Stimulated activated CD4-positive, alpha-beta T cell treated with anti-CD3 and anti-CD28 coated beads, Interleukin-4, amount 100 ng/mL, for 4 hours (primary cell): ENCODE data around the gene A2ML1.
"Not testable (repeated sequence)": the region's sequence is repeated elsewhere in the genome, so short reads cannot be mapped to it uniquely, and the experiment has no call there.

ENCODE experiments used
- DNase-seq, 2 experiments: peaks; one replicate each; pipeline ENCODE4 v3.0.0-alpha.2; 2020

The A2ML1 gene

DNA sequence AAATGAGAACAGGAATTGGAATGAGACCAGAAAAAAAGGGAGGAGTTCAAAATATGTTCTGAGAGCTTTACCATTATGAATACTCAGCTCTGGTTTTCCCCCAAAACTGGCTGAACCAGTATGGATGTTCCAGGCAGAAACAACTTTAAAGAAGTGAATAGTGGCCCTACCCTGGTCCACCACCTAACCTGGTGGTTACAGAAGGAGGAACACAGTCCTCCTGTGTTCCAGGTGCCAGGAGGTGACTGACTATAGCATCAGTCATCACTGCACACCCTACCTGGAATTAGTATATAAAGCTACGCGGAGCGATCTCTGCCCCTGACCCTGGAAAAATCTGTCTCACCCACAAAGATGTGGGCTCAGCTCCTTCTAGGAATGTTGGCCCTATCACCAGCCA lies at the start of gene A2ML1:
TSS of gene A2ML1 (plus strand) at position 324 of the 400 bp plus-strand sequence. CDS start at position 355, 31 bp downstream.
- no peak for DNase-seq

DNA sequence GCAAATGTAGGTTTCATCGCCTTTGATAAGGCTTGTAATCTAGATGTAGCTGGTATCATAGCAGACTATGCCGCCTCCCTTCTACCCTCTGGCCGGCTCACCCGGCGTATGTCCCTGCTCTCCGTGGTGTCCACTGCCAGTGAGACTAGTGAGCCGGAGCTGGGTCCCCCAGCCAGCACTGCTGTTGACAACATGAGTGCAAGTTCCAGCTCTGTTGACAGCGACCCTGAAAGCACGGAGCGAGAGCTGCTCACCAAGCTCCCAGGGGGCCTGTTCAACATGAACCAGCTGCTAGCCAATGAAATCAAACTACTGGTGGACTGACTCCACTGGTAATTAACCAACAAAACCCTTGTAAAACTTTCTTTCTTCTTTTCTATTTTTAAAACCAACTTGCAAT lies 49.0 kb upstream of the A2ML1 start:
- no peak for DNase-seq

DNA sequence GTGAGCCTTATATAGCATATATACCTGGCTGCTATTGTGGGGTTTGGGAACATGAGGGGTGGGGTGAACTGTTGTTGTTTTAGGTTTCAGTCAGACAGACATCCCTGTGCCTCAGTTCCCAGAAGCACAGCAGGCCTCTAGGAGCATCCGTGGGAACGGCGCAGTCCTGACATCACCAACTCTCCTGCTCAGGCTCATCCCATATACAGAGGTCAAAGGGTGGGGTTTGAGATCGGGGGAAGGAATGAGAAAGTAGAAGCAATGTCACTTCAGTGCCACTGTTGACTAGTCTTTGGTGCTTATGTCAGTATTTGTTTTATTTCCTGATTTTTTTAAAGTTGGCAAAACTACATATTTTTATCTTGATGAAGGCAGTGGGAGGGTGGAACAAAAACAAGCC lies 43.1 kb upstream of the A2ML1 start:
- DNase-seq, result no peak

DNA sequence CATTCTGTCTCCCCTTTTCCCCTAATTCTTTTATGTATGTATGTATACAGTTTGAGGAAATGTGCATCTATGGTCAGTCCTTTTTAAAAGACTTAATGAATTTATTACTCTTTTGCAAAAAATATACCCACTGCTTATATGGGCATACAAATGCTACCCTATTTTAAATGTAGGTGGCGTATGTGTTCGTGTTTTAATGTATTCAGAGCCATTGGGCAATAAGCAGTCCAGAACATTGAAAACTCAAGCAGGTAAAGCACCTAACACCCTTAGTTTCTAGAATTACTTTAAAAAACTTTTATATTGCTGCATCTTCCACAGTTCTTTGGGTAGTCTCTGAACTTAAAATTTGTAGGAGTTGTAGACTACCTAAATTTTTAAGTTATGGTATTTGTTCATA lies 42.6 kb upstream of the A2ML1 start:
- DNase-seq, result no peak

DNA sequence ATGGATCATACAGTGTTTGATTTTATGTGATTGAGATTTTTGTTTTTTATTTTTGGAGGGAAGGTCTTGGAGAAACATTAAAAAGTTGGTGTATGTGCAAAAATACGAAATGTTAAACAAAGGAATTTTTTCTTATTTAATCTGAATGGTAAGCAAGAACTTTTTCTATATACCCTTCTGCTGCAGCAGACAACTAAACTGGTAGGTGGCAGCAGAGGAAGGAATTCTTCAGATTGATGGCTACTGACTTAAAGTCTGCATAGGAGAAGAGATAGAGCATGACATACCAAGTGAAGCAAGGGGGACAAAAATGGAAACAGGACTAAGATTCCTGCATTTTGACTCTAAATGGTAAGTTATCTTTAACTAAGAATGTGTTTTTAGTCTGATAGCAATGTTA lies 42.0 kb upstream of the A2ML1 start:
- DNase-seq, result no peak

DNA sequence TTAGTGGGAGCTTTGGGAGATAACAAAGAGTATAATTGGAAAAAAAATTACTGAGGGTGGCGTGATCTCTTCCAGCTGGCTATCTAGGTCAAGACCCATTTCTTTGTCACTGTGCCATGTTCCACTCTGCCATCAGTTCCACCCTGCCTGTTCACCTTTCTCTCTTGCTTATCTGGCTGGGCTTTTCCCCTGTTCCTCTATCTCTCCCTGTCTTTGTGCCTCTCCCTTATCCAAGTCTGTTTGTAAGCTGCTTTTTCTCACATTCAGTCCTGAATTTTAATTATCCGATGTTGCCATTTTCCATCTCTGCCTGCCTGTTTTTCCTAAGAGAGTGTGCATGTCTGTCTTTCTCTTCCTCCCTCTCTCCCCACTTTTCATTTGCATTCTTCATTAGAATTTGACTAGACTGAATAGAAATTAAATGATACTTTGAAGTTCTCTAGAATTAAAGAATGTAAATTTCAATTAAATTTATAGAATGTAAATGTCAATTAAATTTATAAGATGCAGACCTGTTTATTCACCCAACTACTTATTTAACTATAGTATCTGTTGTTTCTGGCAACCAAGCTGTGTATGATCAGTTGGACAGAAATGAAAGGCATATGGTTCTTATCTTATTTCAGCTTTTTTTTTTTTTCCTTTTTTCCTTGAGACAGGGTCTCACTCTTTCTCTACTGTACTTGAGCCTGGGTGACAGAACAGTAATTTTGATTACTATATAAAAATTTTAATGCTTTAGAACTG lies 40.9 kb upstream of the A2ML1 start:
- no peak for DNase-seq

DNA sequence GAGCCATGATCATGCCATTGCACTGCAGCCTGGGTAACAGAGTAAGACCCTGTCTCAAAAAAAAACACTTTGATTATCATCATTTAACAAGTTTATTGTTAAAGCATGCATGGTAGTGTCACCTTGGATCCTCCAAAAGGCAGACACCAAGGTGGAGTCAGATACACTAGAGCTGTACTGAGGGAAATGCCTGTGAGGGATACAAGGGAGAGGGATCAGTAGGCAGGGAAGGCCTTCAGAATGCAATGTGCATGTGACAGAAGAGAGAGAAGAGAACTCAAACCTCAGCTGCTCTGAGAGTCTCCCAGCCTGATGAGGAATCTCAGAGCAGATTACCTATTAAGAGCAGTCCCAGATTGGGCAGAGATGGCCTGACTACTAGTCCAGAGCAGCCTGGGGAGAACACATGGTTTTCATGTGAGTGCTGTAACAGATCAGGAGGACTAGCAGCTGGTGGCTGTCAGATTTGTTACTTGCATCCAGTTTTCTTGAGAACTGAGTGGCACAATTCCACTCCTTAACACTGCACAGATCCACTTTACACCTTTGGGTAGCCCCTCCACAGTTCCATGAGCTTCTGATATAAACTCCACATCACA lies 38.0 kb upstream of the A2ML1 start:
- DNase-seq, result no peak

DNA sequence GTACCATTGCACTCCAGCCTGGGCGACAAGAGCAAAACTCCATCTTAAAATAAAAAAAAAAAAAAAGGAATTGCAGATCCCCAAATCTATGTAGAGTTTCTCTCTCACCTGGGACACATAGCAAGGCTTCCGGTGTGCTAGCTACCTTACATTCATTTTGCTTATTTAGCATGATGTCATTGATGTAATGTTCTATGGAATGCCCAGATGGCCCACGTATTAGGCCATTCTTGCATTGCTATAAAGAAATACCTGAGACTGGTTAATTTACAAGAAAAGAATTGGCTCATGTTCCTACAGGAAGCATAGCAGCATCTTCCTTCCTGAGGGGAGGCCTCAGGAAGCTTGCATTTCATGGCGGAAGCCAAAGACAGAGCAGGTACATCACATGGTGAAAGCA lies 36.9 kb upstream of the A2ML1 start:
- DNase-seq, result no peak

DNA sequence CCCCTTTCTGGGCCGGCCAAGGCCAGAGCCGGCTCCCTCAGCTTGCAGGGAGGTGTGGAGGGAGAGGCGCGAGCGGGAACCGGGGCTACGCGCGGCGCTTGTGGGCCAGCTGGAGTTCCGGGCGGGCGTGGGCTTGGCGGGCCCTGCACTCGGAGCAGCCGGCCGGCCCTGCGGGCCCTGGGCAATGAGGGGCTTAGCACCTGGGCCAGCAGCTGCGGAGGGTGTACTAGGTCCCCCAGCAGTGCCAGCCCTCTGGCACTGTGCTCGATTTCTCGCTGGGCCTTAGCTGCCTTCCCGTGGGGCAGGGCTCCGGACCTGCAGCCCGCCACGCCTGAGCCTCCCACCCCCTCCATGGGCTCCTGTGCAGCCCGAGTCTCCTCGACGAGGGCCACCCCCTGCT lies 35.2 kb upstream of the A2ML1 start:
- not testable (repeated sequence) for DNase-seq

DNA sequence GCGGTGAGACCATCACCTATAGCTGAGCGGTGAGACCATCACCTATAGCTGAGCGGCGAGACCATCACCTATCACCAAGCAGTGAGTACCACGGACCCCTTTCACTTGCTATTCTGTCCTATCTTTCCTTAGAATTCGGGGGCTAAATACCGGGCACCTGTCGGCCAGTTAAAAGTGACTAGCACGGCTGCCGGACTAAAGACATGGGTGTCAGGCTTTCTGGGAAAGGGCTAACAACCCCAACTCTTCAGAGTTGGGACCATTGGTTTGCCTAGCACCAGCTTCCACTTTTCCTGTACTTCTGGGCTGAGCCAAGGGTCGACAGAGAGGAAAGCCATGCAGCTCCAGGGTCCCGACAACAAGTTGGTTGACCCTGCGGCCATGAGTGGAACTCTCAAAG lies 33.7 kb upstream of the A2ML1 start:
- not testable (repeated sequence) for DNase-seq

DNA sequence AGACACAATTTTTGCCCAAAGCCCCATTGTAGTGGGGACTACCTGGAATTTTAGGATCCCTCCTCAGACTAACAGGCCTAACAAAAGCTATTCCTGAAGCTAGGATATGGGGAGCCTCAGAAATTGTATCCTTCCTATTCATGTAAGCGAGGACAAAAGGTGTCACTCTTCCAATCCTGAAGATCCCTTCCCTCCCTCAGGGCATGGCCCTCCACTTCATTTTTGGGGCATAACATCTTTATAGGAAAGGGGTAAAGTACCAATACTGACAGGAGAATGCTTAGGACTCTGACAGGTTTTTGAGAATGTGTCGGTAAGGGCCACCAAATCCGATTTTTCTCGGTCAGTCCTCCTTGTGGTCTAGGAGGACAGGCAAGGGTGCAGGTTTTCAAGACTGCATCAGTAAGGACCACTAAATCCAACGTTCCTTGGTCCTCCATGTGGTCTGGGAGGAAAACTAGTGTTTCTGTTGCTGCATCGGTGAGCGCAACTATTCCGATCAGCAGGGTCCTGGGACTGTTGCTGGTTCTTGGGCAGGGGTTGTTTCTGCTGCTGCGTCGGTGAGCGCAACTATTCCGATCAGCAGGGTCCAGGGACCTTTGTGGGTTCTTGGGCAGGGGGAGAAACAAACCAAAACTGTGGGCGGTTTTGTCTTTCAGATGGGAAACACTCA lies 32.9 kb upstream of the A2ML1 start:
- DNase-seq, result not testable (repeated sequence)

DNA sequence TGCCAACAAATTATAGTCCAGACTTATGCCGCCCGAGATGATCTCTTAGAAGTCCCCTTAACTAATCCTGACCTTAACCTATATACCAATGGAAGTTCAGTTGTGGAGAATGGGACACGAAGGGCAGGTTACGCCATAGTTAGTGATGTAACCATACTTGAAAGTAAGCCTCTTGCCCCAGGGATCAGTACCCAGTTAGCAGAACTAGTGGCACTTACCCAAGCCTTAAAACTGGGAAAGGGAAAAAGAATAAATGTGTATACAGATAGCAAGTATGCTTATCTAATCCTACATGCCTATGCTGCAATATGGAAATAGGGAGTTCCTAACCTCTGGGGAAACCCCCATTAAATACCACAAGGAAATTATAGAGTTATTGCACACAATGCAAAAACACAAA lies 29.2 kb upstream of the A2ML1 start:
- not testable (repeated sequence) for DNase-seq

DNA sequence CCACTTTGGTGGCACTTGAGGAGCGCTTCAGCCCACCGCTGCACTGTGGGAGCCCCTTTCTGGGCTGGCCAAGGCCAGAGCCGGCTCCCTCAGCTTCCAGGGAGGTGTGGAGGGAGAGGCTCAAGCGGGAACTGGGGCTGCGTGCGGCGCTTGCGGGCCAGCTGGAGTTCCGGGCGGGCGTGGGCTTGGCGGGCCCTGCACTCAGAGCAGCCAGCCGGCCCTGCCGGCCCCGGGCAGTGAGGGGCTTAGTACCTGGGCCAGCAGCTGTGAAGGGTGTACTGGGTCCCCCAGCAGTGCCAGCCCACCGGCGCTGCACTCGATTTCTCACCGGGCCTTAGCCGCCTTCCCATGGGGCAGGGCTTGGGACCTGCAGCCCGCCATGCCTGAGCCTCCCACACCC lies 27.8 kb upstream of the A2ML1 start:
- DNase-seq, result not testable (repeated sequence)

DNA sequence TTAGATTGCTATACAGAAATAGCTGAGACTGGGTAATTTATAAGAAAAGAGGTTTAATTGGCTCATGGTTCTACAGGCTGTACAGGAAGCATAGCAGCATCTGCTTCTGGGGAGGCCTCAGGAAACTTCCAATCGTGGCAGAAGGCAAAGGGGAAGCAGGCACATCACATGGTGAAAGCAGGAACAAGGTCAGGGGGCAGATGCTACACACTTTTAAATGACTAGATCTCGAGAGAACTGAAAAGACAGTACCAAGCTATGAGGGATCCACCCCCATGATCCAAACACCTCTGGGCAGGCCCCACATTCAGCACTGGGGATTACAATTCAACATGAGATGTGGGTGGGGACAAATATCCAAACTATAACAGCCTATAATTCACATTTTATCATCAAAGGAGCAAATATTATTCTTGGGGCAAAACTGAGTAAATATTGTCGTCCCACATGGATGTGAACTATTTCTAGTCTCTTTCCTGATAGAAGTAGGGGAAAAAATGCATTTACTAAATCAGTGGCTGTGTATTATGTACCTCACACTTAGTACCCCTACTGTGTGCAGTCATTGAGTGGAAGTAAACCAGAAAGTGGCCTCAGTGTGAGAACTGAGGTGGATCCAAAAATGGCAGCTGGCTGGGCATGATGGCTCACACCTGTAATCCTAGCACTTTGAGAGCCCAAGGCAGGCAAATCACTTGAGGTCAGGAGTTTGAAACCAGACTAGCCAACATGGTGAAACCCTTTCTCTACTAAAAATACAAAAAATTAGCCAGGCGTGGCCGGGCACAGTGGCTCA lies 25.4 kb upstream of the A2ML1 start:
- DNase-seq, result no peak

DNA sequence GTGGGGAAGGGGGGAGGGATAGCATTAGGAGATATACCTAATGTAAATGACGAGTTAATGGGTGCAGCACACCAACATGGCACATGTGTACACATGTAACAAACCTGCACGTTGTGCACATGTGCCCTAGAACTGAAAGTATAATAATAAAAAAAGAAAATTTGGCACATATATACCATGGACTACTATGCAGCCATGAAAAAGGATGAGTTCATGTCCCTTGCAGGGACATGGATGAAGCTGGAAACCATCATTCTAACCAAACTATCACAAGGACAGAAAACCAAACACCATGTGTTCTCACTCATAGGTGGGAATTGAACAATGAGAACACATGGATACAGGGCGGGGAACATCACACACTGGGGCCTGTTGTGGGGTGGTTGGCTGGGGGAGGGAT lies 21.2 kb upstream of the A2ML1 start:
- DNase-seq, result not testable (repeated sequence)

DNA sequence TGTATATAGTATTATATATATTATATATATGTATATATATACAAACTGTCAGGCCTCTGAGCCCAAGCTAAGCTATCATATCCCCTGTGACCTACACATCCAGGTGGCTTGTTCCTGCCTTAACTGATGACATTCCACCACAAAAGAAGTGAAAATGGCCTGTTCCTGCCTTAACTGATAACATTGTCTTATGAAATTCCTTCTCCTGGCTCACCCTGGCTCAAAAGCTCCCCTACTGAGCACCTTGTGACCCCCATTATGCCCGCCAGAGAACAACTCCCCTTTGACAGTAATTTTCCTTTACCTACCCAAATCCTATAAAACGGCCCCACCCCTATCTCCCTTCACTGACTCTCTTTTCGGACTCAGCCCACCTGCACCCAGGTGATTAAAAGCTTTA lies 17.6 kb upstream of the A2ML1 start:
- not testable (repeated sequence) for DNase-seq

DNA sequence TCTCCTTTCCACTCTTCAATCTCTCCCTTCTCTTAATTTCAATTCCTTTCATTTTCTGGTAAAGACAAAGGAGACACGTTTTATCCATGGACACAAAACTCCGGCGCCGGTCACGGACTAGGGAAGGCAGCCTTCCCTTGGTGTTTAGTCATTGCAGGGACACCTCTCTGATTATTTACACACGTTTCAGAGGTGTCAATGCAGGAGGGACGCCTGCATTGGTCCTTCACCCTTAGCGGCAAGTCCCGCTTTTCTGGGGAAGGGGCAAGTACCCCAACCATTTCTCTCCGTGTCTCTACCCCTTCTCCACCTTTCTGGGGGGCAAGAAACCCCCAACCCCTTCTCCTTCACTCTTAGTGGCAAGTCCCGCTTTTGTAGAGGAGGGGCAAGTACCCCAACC lies 16.9 kb upstream of the A2ML1 start:
- not testable (repeated sequence) for DNase-seq

DNA sequence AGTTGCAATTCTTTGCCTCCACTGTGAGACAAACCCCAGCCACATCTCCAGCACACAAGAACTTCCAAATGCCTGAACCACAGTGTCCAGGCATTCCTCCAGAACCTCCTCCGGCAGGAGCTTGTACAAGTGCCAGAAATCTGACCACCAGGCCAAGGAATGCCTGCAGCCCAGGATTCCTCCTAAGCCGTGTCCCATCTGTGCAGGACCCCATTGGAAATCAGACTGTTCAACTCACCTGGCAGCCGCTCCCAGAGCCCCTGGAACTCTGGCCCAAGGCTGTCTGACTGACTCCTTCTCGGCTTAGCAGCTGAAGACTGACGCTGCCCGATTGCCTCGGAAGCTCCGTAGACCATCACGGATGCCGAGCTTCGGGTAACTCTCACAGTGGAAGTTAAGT lies 15.3 kb upstream of the A2ML1 start:
- not testable (repeated sequence) for DNase-seq

DNA sequence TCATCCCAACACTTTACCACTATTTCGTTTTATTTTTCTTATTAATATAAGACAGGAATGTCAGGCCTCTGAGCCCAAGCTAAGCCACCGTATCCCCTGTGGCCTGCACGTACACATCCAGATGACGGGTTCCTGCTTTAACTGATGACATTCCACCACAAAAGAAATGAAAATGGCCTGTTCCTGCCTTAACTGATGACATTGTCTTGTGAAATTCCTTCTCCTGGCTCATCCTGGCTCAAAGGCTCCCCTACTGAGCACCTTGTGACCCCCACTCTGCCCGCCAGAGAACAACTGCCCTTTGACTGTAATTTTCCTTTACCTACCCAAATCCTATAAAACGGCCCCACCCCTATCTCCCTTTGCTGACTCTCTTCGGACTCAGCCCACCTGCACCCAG lies 12.3 kb upstream of the A2ML1 start:
- not testable (repeated sequence) for DNase-seq

DNA sequence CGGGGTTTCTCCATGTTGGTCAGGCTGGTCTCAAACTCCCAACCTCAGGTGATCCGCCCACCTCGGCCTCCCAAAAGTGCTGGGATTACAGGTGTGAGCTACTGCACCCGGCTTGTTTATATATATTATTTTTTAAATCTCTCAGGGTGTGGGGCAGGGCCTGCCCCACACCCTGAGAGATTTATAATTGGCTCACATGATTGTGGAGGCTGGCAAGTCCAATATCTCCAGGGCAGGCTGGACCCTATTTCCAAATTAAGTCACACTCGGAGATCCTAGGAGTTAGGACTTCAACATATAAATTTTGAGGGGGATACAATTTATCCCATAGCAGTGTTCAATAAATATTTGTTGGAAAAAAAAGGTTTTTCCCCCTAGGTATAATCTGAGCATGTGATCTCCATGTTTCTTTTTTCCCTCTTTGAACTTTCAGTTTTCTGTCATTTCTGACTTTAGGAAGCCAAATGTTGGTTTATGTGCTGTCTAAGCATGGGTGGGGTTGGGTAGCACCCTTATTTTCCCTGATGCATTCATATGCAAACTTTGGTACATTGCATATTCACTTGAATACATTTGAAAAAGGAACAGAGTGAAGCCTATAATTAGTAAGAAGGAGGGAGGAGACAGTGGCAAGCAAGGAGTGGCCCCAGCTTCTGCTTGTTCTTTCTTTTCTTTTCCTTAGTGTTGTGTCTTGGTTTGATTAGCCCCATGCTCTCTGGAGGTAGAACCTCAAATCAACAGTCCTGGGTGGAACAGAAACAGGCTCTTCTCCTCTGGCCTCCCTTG lies 8.7 kb upstream of the A2ML1 start:
- no peak for DNase-seq

DNA sequence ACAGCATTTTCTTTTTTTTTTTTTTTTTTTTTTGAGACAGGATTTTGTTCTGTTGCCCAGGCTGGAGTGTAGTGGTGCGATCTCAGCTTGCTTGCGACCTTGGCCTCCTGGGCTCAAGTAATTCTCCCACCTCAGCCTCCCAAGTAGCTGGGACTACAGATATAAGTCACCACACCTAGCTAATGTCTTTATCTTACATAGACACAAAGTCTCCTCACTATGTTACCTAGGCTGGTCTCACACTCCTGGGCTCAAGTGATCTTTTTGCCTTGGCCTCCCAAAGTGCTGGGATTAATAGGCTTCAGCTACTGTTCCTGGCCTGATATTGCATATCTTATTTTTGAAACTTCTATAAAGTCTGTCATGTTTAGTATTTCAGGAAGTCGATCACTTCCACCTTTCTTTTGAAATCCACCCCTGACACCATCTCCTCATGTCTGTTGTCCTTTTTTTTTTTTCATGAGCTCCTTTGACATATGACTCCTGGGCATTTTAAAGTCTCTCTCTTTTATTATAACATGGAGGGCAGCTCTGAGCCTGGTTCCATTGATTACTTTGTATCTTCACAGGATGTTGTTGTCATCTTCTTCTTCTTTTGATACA lies 5.9 kb upstream of the A2ML1 start:
- no peak for DNase-seq

DNA sequence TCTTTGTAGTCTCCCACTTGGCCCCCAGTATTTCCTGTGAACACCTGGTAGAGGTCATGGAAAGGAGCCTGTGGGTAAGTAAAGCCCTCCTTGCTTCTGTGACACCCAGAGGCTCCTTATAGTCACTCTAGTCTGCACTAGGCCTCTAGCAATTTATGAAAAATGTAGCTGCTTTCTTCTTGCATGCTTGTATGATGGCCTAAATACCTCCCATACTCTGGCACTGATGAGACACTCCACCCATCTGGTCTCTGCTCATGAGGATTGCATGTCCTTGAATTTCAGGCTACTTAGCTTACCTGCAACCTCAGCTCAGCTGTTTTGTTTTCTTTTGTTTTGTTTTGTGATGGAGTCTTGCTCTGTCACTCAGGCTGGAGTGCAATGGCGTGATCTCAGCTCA lies 4.6 kb upstream of the A2ML1 start:
- DNase-seq, result no peak
